ENCODE results near the gene AHSG.

GRCh38 chr3:186614266-186614596 is 1.4 kb downstream of the AHSG start:
- TF ChIP-seq POLR2A (IDR thresholded peaks at IDR 0.05) (no peak), CTCF (IDR thresholded peaks at IDR 0.05) (no peak)
